SK-N-SH treated with all-trans-retinoic acid at 6 μM for 48 hours (cell line): Measurements from ENCODE around the gene POLR2B.

ENCODE experiments used
- ATAC-seq: fragments of 200-7000 bp; cut with Tn5 transposase; 3 replicates; pipeline ENCODE4 v1.9.1; 2020; ENCODE audit warnings: mild to moderate bottlenecking, moderate library complexity
- ARNTL ChIP-seq: fragments of 450-650 bp; formaldehyde crosslinking; IDR thresholded peaks from 2 replicates; pipeline ENCODE4 v1.5.0; 2020; ENCODE audit warnings: low read depth, mild to moderate bottlenecking, moderate library complexity, borderline replicate concordance
- CREB5 ChIP-seq: fragments of 250-450 bp; sonication (Bioruptor Pico); IDR thresholded peaks from 2 replicates; pipeline ENCODE4 v1.5.1; 2020; ENCODE audit warnings: low read depth, mild to moderate bottlenecking, moderate library complexity
- CSDC2 ChIP-seq: fragments of 250-450 bp; sonication (Bioruptor Pico); IDR thresholded peaks from 2 replicates; pipeline ENCODE4 v1.5.0; 2020; ENCODE audit warnings: mild to moderate bottlenecking, moderate library complexity
- CSRNP3 ChIP-seq: fragments of 250-450 bp; sonication (Bioruptor Pico); IDR thresholded peaks from 2 replicates; pipeline ENCODE4 v1.5.1; 2021; ENCODE audit warnings: mild to moderate bottlenecking, moderate library complexity
- ESRRG ChIP-seq: fragments of 250-450 bp; sonication (Bioruptor Pico); IDR thresholded peaks from 2 replicates; pipeline ENCODE4 v1.6.1; 2021; ENCODE audit warnings: mild to moderate bottlenecking
- GLIS3 ChIP-seq: fragments of 250-450 bp; sonication (Bioruptor Pico); IDR thresholded peaks from 2 replicates; pipeline ENCODE4 v1.5.0; 2020; ENCODE audit warnings: mild to moderate bottlenecking, moderate library complexity
- ISL1 ChIP-seq: fragments of 250-450 bp; sonication (Bioruptor Pico); IDR thresholded peaks from 2 replicates; pipeline ENCODE4 v2.1.2; 2022; ENCODE audit warnings: mild to moderate bottlenecking, moderate library complexity
- PATZ1 ChIP-seq: fragments of 250-450 bp; sonication (Bioruptor Pico); IDR thresholded peaks from 2 replicates; pipeline ENCODE4 v1.8.0; 2020; ENCODE audit warnings: mild to moderate bottlenecking, moderate library complexity, borderline replicate concordance
- POU6F1 ChIP-seq: fragments of 250-450 bp; sonication (Bioruptor Pico); IDR thresholded peaks from 2 replicates; pipeline ENCODE4 v1.8.0; 2021; ENCODE audit warnings: low read depth, mild to moderate bottlenecking, moderate library complexity, borderline replicate concordance
- PPARA ChIP-seq: fragments of 250-450 bp; sonication (Bioruptor Pico); IDR thresholded peaks from 2 replicates; pipeline ENCODE4 v1.5.0; 2020; ENCODE audit warnings: mild to moderate bottlenecking, borderline replicate concordance
- RARB ChIP-seq: fragments of 250-450 bp; sonication (Bioruptor Pico); IDR thresholded peaks from 2 replicates; pipeline ENCODE4 v1.8.0; 2021; ENCODE audit warnings: mild to moderate bottlenecking, moderate library complexity
- SNAI2 ChIP-seq: fragments of 250-450 bp; sonication (Bioruptor Pico); IDR thresholded peaks from 2 replicates; pipeline ENCODE4 v1.5.0; 2020; ENCODE audit warnings: mild to moderate bottlenecking, moderate library complexity
- TCF4 ChIP-seq: fragments of 250-450 bp; sonication (Bioruptor Pico); IDR thresholded peaks from 2 replicates; pipeline ENCODE4 v1.8.0; 2021; ENCODE audit warnings: mild to moderate bottlenecking, moderate library complexity, borderline replicate concordance
- TOX ChIP-seq: fragments of 250-450 bp; sonication (Bioruptor Pico); IDR thresholded peaks from 2 replicates; pipeline ENCODE4 v1.8.0; 2021; ENCODE audit warnings: mild to moderate bottlenecking, moderate library complexity, borderline replicate concordance
- TSHZ2 ChIP-seq: fragments of 250-450 bp; sonication (Bioruptor Pico); IDR thresholded peaks from 2 replicates; pipeline ENCODE4 v1.5.0; 2020; ENCODE audit warnings: mild to moderate bottlenecking, moderate library complexity
- ZC3H10 ChIP-seq: fragments of 250-450 bp; sonication (Bioruptor Pico); IDR thresholded peaks from 2 replicates; pipeline ENCODE4 v1.5.1; 2021; ENCODE audit warnings: mild to moderate bottlenecking, moderate library complexity
- ZFP3 ChIP-seq: fragments of 250-450 bp; sonication (Bioruptor Pico); IDR thresholded peaks from 2 replicates; pipeline ENCODE4 v1.5.0; 2020; ENCODE audit warnings: mild to moderate bottlenecking, moderate library complexity
- ZFP30 ChIP-seq: fragments of 450-650 bp; formaldehyde crosslinking; IDR thresholded peaks from 2 replicates; pipeline ENCODE4 v1.5.0; 2022; ENCODE audit warnings: mild to moderate bottlenecking, moderate library complexity
- ZNF70 ChIP-seq: fragments of 450-650 bp; formaldehyde crosslinking; IDR thresholded peaks from 2 replicates; pipeline ENCODE4 v1.5.0; 2020; ENCODE audit warnings: mild to moderate bottlenecking, moderate library complexity
- ZNF8 ChIP-seq: fragments of 450-650 bp; formaldehyde crosslinking; IDR thresholded peaks from 2 replicates; pipeline ENCODE4 v1.5.0; 2020; ENCODE audit warnings: mild to moderate bottlenecking, moderate library complexity

The POLR2B gene

GRCh38 chr4:56976837-56977320 is 1.8 kb upstream of the POLR2B start:
- no peak for TF ChIP-seq ARNTL (CRISPR knock-in tag)
- no peak for TF ChIP-seq ZC3H10 (CRISPR knock-in tag)
- peak; percentile 50 for ATAC-seq

GRCh38 chr4:56977321-56978012 is 1.2 kb upstream of the POLR2B start, which contains the start of gene NOA1:
Gene NOA1, minus strand, starts transcription at chr4:56977606. Its CDS starts 21 bp downstream, at chr4:56977585.
- ATAC-seq: peak; percentile 91
- TF ChIP-seq ZFP30 (CRISPR knock-in tag): 0 out of 2 replicates have a peak, but pooled peaks have one; percentile 8
- 0 out of 2 replicates have a peak, but pooled peaks have one; percentile 15 for TF ChIP-seq ZNF70
- TF ChIP-seq ARNTL (CRISPR knock-in tag): no peak

GRCh38 chr4:56979421-56980072 is 851 bp downstream of the POLR2B start:
- no peak for ATAC-seq
- no peak for TF ChIP-seq ISL1
- no peak for TF ChIP-seq PPARA
- TF ChIP-seq ZC3H10 (CRISPR knock-in tag): no peak
- no peak for TF ChIP-seq TOX
- no peak for TF ChIP-seq CREB5 (CRISPR knock-in tag)
- no peak for TF ChIP-seq RARB (CRISPR knock-in tag)
- no peak for TF ChIP-seq ZFP30 (CRISPR knock-in tag)
- no peak for TF ChIP-seq PATZ1 (CRISPR knock-in tag)
- TF ChIP-seq TSHZ2 (CRISPR knock-in tag): no peak
- no peak for TF ChIP-seq ZNF70
- TF ChIP-seq CSRNP3: no peak
- no peak for TF ChIP-seq POU6F1 (CRISPR knock-in tag)
- TF ChIP-seq ESRRG (CRISPR knock-in tag): no peak
- TF ChIP-seq TCF4 (CRISPR knock-in tag): no peak
- no peak for TF ChIP-seq ARNTL (CRISPR knock-in tag)

GRCh38 chr4:56981795-56982201 is 3.1 kb downstream of the POLR2B start:
- ATAC-seq: no peak
- TF ChIP-seq GLIS3 (CRISPR knock-in tag) (no peak), RARB (CRISPR knock-in tag) (no peak), ZNF8 (CRISPR knock-in tag) (no peak), POU6F1 (CRISPR knock-in tag) (no peak), ESRRG (CRISPR knock-in tag) (no peak), PPARA (no peak), PATZ1 (CRISPR knock-in tag) (no peak), ISL1 (peak; percentile 54), CSDC2 (CRISPR knock-in tag) (no peak), SNAI2 (no peak), ZFP3 (0 out of 2 replicates have a peak, but pooled peaks have one; percentile 26)
